HCT116 (cell line): ENCODE measurements around the gene SMIM35. TPM values are rescaled to one million over a fixed set of nuclear protein-coding genes. Genes with fewer than 3 reads are reported as not detected.
A peak's percentile ranks its signal among the peaks of the same experiment; 100 is the strongest.

ENCODE experiments used
- ATAC-seq: fragments of 200-7000 bp; cut with Tn5 transposase; 2 replicates; pipeline ENCODE4 v1.9.1; 2020; ENCODE audit warnings: mild to moderate bottlenecking, moderate library complexity
- BruUV-seq: library from RNA; stranded (reverse); fragments of 400-500 nt; replicated peaks from 2 replicates; lab custom pipeline; 2021; lab: Mats Ljungman, UMichigan
- CTCF ChIA-PET: fragments of 300-600 bp; sonication (Branson Sonifier 250); formaldehyde crosslinking; loops from one replicate; lab custom pipeline; 2021; ENCODE audit warnings: antibody characterized with exemption; lab: Charles Lee
- POLR2A ChIA-PET: fragments of 300-600, 350-600 bp; sonication (Branson Sonifier 250); formaldehyde crosslinking; loops from one replicate; lab custom pipeline; 2021; ENCODE audit warnings: antibody characterized with exemption; lab: Charles Lee
- RAD21 ChIA-PET, 2 experiments: fragments of 300-600 bp; sonication (Branson Sonifier 250); formaldehyde crosslinking; loops; one replicate each; lab custom pipeline; 2023; ENCODE audit warnings: low total read pairs in 2 of 2; ENCODE audit not compliant: uncharacterized antibody in 2 of 2, unreplicated experiment in 2 of 2, low non-redundant PET in 1 of 2; lab: Charles Lee
- DNase-seq: peaks from one replicate; pipeline ENCODE4 v3.0.0-alpha.2; 2010; ENCODE audit warnings: low read depth, low spot score
- H2AFZ ChIP-seq: fragments of 200-600 bp; shearing (Covaris generic), sonication (generic); 2 replicates; pipeline ENCODE4 v1.6.1; 2017; ENCODE audit warnings: low read depth, mixed run types, mixed read lengths, antibody characterized with exemption, low read length; ENCODE audit not compliant: poor library complexity, severe bottlenecking
- H3K27ac ChIP-seq: 2 replicates; pipeline ENCODE4 v1.5.1; 2012; ENCODE audit warnings: low read depth, low read length
- H3K27me3 ChIP-seq: fragments of 200-600 bp; sonication (generic); 2 replicates; pipeline ENCODE4 v1.6.1; 2016; ENCODE audit warnings: mixed run types, low read length, mixed read lengths; ENCODE audit not compliant: insufficient read depth
- H3K36me3 ChIP-seq, 2 experiments: fragments of 200-500 bp in 1 of 2; fragments of 200-600 bp in 1 of 2; sonication (Bioruptor generic) in 1 of 2; sonication (generic) in 1 of 2; 2 replicates each; pipeline versions ENCODE4 v1.5.1 to v1.6.1; 2014 to 2016; ENCODE audit warnings: low read length in 2 of 2, inconsistent platforms in 1 of 2, mixed read lengths in 1 of 2, mixed run types in 1 of 2; ENCODE audit not compliant: insufficient read depth in 2 of 2, control insufficient read depth in 1 of 2
- H3K4me1 ChIP-seq, 2 experiments: fragments of 200-600 bp in 1 of 2; sonication (generic) in 1 of 2; 2 replicates each; pipeline versions ENCODE4 v1.5.1 to v1.6.1; 2012 to 2017; ENCODE audit warnings: low read length in 2 of 2, inconsistent platforms in 1 of 2, mild to moderate bottlenecking in 1 of 2, mixed read lengths in 1 of 2, mixed run types in 1 of 2, moderate library complexity in 1 of 2; ENCODE audit not compliant: insufficient read depth in 2 of 2, control insufficient read depth in 1 of 2
- H3K4me2 ChIP-seq: fragments of 200-600 bp; sonication (generic); 2 replicates; pipeline ENCODE4 v1.6.1; 2017; ENCODE audit warnings: mixed run types, low read length, mixed read lengths
- H3K4me3 ChIP-seq, 2 experiments: fragments of 200-600 bp in 1 of 2; sonication (generic) in 1 of 2; replicated peaks in 1 of 2; 2 replicates each; pipeline ENCODE4 v1.5.1; 2011 to 2016; ENCODE audit warnings: low read length in 2 of 2, control low read depth in 1 of 2, low read depth in 1 of 2, mild to moderate bottlenecking in 1 of 2, mixed read lengths in 1 of 2, mixed run types in 1 of 2
- H3K79me2 ChIP-seq: fragments of 200-600 bp; sonication (generic); 2 replicates; pipeline ENCODE4 v1.6.1; 2017; ENCODE audit warnings: mild to moderate bottlenecking, mixed run types, low read length, moderate library complexity, mixed read lengths; ENCODE audit not compliant: insufficient read depth
- H3K9ac ChIP-seq: fragments of 200-600 bp; sonication (generic); 2 replicates; pipeline ENCODE4 v1.6.1; 2016; ENCODE audit warnings: low read length, mixed read lengths
- H3K9me2 ChIP-seq: fragments of 200-600 bp; sonication (generic), shearing (Covaris generic); 2 replicates; pipeline ENCODE4 v1.6.1; 2017; ENCODE audit warnings: mixed run types, mild to moderate bottlenecking, moderate library complexity; ENCODE audit not compliant: insufficient read depth
- H3K9me3 ChIP-seq, 2 experiments: fragments of 200-500 bp in 1 of 2; fragments of 200-600 bp in 1 of 2; sonication (Bioruptor generic) in 1 of 2; sonication (generic) in 1 of 2; 2 replicates each; pipeline ENCODE4 v1.6.1; 2014 to 2017; ENCODE audit warnings: low read length in 2 of 2, mixed read lengths in 2 of 2, inconsistent platforms in 1 of 2, low read depth in 1 of 2, mild to moderate bottlenecking in 1 of 2, mixed run types in 1 of 2, moderate library complexity in 1 of 2; ENCODE audit not compliant: control insufficient read depth in 1 of 2, insufficient read depth in 1 of 2
- H4K20me1 ChIP-seq: fragments of 200-600 bp; sonication (generic), shearing (Covaris generic); 2 replicates; pipeline ENCODE4 v1.6.1; 2017; ENCODE audit warnings: mixed run types, mild to moderate bottlenecking, moderate library complexity; ENCODE audit not compliant: insufficient read depth
- EGR1 ChIP-seq: IDR thresholded peaks from 2 replicates; pipeline ENCODE4 v1.6.1; 2012; ENCODE audit warnings: low read depth
- FOSL1 ChIP-seq: IDR thresholded peaks from 2 replicates; pipeline ENCODE4 v1.6.1; 2012; ENCODE audit warnings: low read depth
- JUND ChIP-seq: IDR thresholded peaks from 2 replicates; pipeline ENCODE4 v1.6.1; 2012
- POLR2A ChIP-seq: IDR thresholded peaks from 2 replicates; pipeline ENCODE4 v1.7.0; 2011; ENCODE audit warnings: borderline replicate concordance; ENCODE audit not compliant: insufficient read depth, insufficient read length; ENCODE audit errors: extremely low read depth
- POLR2AphosphoS5 ChIP-seq: IDR thresholded peaks from 2 replicates; pipeline ENCODE4 v1.6.1; 2011; ENCODE audit warnings: mild to moderate bottlenecking, low read depth, low read length, moderate library complexity
- RAD21 ChIP-seq: IDR thresholded peaks from 2 replicates; pipeline ENCODE4 v1.6.1; 2012; ENCODE audit warnings: low read depth, mild to moderate bottlenecking
- intact Hi-C: fragments of 100-400 bp; cut with micrococcal nuclease; formaldehyde crosslinking; loops from 2 replicates; pipeline ENCODE4 v1.10.0; 2022
- total RNA-seq: library from RNA; stranded (reverse); gene quantifications from one replicate; pipeline ENCODE4 v1.2.1, GENCODE V29; 2021; ENCODE audit not compliant: unreplicated experiment
- TF ChIP-seq, protein P1 (sequence below), 3 experiments: fragments of 200-600 bp in 1 of 3; sonication (generic) in 1 of 3; IDR thresholded peaks in 2 of 3; conservative IDR thresholded peaks in 1 of 3; 2 replicates each; pipeline ENCODE4 v1.5.1; 2012 to 2017; ENCODE audit warnings: low read depth in 2 of 3, low read length in 2 of 3, antibody characterized with exemption in 1 of 3, borderline replicate concordance in 1 of 3, control low read depth in 1 of 3, mild to moderate bottlenecking in 1 of 3, mixed read lengths in 1 of 3, mixed run types in 1 of 3, moderate library complexity in 1 of 3; ENCODE audit not compliant: insufficient read depth in 1 of 3
- TF ChIP-seq, protein P2 (sequence below): IDR thresholded peaks from 2 replicates; pipeline ENCODE4 v1.6.1; 2012; ENCODE audit warnings: low read depth
- TF ChIP-seq, protein P3 (sequence below): IDR thresholded peaks from 2 replicates; pipeline ENCODE4 v1.6.1; 2012

Gene SMIM35
- total RNA-seq, 1 experiment from 2014 or later: not detected

DNA sequence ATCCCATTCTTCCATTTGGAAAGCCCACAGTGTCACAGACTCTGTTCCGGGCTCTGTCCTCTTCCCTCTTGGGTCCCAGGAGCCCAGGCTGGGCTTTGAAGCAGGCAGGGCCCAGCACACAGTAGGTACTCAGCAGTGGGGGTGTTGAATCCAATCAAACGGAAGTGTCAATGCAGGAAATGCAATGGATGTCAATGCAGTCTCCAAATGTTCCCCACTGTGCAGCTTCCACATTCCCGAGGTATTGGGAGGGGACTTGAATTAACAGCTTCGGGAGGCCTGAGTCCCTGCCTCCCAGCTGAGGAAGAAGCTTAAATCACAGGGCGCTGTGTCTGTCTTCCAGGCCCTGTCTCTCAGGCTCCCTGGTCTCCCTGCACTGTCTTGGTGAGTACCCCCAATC is 21.8 kb upstream of the SMIM35 start:
- DNase-seq (no peak), ATAC-seq (no peak)
- H3K27ac ChIP-seq: no peak overlapping the region
- intact Hi-C loops: no loop called here
- TF ChIP-seq, protein P1, sequence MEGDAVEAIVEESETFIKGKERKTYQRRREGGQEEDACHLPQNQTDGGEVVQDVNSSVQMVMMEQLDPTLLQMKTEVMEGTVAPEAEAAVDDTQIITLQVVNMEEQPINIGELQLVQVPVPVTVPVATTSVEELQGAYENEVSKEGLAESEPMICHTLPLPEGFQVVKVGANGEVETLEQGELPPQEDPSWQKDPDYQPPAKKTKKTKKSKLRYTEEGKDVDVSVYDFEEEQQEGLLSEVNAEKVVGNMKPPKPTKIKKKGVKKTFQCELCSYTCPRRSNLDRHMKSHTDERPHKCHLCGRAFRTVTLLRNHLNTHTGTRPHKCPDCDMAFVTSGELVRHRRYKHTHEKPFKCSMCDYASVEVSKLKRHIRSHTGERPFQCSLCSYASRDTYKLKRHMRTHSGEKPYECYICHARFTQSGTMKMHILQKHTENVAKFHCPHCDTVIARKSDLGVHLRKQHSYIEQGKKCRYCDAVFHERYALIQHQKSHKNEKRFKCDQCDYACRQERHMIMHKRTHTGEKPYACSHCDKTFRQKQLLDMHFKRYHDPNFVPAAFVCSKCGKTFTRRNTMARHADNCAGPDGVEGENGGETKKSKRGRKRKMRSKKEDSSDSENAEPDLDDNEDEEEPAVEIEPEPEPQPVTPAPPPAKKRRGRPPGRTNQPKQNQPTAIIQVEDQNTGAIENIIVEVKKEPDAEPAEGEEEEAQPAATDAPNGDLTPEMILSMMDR (IDR thresholded peaks at IDR 0.05 in 2 of 3, conservative IDR thresholded peaks at IDR 0.05 in 1 of 3; ENCODE audit: borderline replicate concordance in 1 of 3, insufficient read depth in 1 of 3, low read depth in 2 of 3, low read length in 2 of 3): no peak
- TF ChIP-seq POLR2AphosphoS5: no peak
- CTCF ChIA-PET: no interaction called here
- no peak overlapping the region for H2AFZ ChIP-seq
- RAD21 ChIA-PET: no interaction called here
- POLR2A ChIA-PET: no interaction called here
- no peak overlapping the region for H3K4me3 ChIP-seq
- no peaks in the 10 kb centered on the region for H3K27me3 ChIP-seq
- H3K9me2 ChIP-seq: no peaks in the 10 kb centered on the region
- no TSS peak for BruUV-seq
- H3K4me1 ChIP-seq: peaks cover 0 to 6% of the 10 kb centered on the region in 2 experiments; a peak in 1 of 4 replicates
- H4K20me1 ChIP-seq: no peaks in the 10 kb centered on the region
- H3K36me3 ChIP-seq: no peaks in the 10 kb centered on the region
- H3K4me2 ChIP-seq: no peak overlapping the region
- no peaks in the 10 kb centered on the region for H3K9me3 ChIP-seq
- H3K79me2 ChIP-seq: no peaks in the 10 kb centered on the region
- H3K9ac ChIP-seq: no peak overlapping the region

DNA sequence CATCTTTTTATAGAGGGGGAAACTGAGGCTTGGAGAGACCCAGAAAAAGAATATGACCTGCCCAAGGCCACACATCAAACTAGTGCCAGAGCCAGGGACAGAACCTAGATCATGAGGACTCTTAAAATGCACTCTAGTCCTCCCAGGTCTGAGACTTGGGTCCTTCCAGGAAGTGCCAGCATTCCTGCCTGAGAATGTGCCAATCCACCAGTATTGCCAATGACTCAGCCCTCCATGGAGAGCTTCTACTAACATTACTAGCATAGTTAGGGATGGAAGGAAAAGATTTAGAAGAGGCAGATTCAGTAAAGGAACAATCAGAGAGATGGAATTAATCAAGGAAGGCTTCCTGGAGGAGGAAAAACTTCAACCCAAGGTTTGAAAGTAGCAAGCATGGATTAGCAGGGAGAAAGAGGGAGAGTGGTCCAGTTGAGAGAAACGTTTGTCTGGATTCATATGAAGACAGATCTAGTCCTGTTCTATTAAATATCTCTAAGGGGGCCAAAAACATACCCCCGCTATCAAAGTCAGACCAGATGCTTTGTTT is 20.1 kb upstream of the SMIM35 start:
- Histone ChIP-seq H3K4me3 (no peak overlapping the region), H3K9me2 (no peaks in the 10 kb centered on the region), H3K27ac (no peak overlapping the region), H2AFZ (no peak overlapping the region), H3K9ac (no peak overlapping the region), H3K4me2 (peak overlapping the region; percentile 21; the same call in 1 of the 2 replicates), H3K27me3 (no peaks in the 10 kb centered on the region), H3K36me3 (no peaks in the 10 kb centered on the region), H3K4me1 (peaks cover 0 to 6% of the 10 kb centered on the region in 2 experiments; a peak in 1 of 4 replicates), H3K9me3 (no peaks in the 10 kb centered on the region), H3K79me2 (no peaks in the 10 kb centered on the region), H4K20me1 (no peaks in the 10 kb centered on the region)
- no peak; the same call in 1 of the 2 replicates for ATAC-seq
- TF ChIP-seq FOSL1 (no peak), EGR1 (no peak), POLR2A (no peak), RAD21 (no peak), JUND (no peak)
- TF ChIP-seq, protein P2, sequence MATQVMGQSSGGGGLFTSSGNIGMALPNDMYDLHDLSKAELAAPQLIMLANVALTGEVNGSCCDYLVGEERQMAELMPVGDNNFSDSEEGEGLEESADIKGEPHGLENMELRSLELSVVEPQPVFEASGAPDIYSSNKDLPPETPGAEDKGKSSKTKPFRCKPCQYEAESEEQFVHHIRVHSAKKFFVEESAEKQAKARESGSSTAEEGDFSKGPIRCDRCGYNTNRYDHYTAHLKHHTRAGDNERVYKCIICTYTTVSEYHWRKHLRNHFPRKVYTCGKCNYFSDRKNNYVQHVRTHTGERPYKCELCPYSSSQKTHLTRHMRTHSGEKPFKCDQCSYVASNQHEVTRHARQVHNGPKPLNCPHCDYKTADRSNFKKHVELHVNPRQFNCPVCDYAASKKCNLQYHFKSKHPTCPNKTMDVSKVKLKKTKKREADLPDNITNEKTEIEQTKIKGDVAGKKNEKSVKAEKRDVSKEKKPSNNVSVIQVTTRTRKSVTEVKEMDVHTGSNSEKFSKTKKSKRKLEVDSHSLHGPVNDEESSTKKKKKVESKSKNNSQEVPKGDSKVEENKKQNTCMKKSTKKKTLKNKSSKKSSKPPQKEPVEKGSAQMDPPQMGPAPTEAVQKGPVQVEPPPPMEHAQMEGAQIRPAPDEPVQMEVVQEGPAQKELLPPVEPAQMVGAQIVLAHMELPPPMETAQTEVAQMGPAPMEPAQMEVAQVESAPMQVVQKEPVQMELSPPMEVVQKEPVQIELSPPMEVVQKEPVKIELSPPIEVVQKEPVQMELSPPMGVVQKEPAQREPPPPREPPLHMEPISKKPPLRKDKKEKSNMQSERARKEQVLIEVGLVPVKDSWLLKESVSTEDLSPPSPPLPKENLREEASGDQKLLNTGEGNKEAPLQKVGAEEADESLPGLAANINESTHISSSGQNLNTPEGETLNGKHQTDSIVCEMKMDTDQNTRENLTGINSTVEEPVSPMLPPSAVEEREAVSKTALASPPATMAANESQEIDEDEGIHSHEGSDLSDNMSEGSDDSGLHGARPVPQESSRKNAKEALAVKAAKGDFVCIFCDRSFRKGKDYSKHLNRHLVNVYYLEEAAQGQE: no peak
- TF ChIP-seq, protein P3, sequence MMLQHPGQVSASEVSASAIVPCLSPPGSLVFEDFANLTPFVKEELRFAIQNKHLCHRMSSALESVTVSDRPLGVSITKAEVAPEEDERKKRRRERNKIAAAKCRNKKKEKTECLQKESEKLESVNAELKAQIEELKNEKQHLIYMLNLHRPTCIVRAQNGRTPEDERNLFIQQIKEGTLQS: no peak
- DNase-seq: no peak
- CTCF ChIA-PET: no interaction called here
- POLR2A ChIA-PET: no interaction called here
- intact Hi-C loops: no loop called here
- BruUV-seq: no TSS peak
- RAD21 ChIA-PET: no interaction called here
